ENCODE results near the gene RPRD1A.
"Not testable (repeated sequence)": the region's sequence is repeated elsewhere in the genome, so short reads cannot be mapped to it uniquely, and the experiment has no call there.

The RPRD1A gene

DNA sequence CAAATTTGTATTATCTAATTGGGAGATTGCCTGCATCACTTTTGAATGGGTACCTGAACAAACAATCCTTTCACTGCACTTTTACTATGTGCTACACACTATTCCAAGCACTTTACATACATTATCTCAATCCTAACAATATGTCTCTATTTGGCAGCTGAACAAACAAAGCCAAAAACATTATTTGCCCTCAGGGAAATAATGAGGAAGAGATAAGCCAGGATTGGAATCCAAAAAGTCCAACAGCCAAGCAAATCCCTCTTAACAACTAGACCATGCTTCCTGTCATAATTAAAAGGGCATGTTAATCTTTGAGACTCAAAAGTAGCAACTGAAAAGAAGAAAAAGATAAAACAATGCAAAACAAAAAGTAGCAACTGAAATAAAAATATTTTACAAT, 32.1 kb downstream of the RPRD1A start:
- Histone ChIP-seq H3K9ac (ENCODE audit: low read length in 2 of 2) (no peak overlapping the region), H3K36me3 (ENCODE audit: control insufficient read depth in 2 of 2, insufficient read depth in 2 of 2, low read length in 2 of 2) (no peaks in the 10 kb centered on the region), H3K27me3 (ENCODE audit: control insufficient read depth in 1 of 2, insufficient read depth in 2 of 2, low read length in 2 of 2) (no peaks in the 10 kb centered on the region), H3K4me3 (ENCODE audit: low read length in 2 of 2) (no peak overlapping the region), H3K4me1 (ENCODE audit: control insufficient read depth, insufficient read depth, low read length) (no peaks in the 10 kb centered on the region), H3K9me3 (ENCODE audit: control insufficient read depth in 2 of 2, low read length in 2 of 2) (no peaks in the 10 kb centered on the region), H3K27ac (ENCODE audit: low read length) (no peak overlapping the region)

DNA sequence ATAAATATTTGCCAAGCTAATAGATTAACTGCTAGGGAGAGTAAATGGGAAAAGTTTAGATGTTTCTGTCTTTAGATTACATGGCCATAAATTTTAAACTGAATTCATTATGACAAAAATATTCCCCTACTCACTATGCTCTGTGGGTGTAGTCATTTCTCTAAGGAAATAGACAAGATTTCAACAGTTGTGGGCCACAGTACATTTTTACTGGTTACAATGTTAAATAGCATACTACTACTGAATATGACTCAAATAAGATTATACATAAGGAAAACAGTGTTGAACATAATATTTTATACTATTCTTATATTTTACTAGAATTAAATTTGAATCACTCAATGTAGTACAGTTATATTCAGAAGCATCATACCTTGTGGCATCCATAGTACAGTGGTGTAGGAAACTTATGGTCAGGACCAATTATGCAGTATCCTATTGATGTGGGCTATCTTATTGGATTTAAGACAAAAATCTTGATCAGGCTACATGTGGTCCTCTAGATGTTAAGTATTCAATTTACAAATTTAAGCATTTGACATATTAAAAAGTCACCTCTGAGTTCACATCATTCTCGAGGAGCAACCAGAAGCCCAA, 33.0 kb downstream of the RPRD1A start:
- Histone ChIP-seq H3K36me3 (ENCODE audit: control insufficient read depth in 2 of 2, insufficient read depth in 2 of 2, low read length in 2 of 2) (no peaks in the 10 kb centered on the region), H3K4me1 (ENCODE audit: control insufficient read depth, insufficient read depth, low read length) (no peaks in the 10 kb centered on the region), H3K4me3 (ENCODE audit: low read length in 2 of 2) (no peak overlapping the region)

DNA sequence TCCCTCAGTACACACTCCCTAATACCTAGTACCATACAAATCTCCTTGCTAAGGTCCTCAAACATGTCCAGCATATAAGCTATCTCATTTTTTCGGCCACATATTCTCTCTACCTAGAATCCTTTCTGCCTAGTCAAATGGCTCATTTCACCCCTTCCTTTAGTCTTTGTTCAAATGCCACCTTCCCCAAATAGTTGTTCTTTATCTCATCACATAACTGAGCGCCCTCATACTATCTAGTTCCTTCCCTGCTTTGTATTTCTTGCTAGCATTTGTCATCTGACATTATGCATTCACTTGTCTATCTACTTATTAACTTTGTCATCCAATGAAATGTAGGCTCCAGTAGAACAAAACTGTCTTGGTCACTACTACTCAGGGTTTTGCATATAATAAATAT, 35.5 kb downstream of the RPRD1A start:
- Histone ChIP-seq H3K4me1 (ENCODE audit: control insufficient read depth, insufficient read depth, low read length) (no peaks in the 10 kb centered on the region), H3K27me3 (ENCODE audit: control insufficient read depth in 1 of 2, insufficient read depth in 2 of 2, low read length in 2 of 2) (no peaks in the 10 kb centered on the region), H3K9ac (ENCODE audit: low read length in 2 of 2) (no peak overlapping the region), H3K9me3 (ENCODE audit: control insufficient read depth in 2 of 2, low read length in 2 of 2) (no peaks in the 10 kb centered on the region), H3K4me3 (ENCODE audit: low read length in 2 of 2) (no peak overlapping the region), H3K27ac (ENCODE audit: low read length) (no peak overlapping the region), H3K36me3 (ENCODE audit: control insufficient read depth in 2 of 2, insufficient read depth in 2 of 2, low read length in 2 of 2) (peaks cover 0 to 6% of the 10 kb centered on the region in 2 donors)

More for the DNA sequence above, 33.0 kb downstream of the RPRD1A start:
- Histone ChIP-seq H3K9me3 (ENCODE audit: control insufficient read depth in 2 of 2, low read length in 2 of 2) (no peaks in the 10 kb centered on the region), H3K9ac (ENCODE audit: low read length in 2 of 2) (no peak overlapping the region), H3K27ac (ENCODE audit: low read length) (no peak overlapping the region), H3K27me3 (ENCODE audit: control insufficient read depth in 1 of 2, insufficient read depth in 2 of 2, low read length in 2 of 2) (no peaks in the 10 kb centered on the region)

DNA sequence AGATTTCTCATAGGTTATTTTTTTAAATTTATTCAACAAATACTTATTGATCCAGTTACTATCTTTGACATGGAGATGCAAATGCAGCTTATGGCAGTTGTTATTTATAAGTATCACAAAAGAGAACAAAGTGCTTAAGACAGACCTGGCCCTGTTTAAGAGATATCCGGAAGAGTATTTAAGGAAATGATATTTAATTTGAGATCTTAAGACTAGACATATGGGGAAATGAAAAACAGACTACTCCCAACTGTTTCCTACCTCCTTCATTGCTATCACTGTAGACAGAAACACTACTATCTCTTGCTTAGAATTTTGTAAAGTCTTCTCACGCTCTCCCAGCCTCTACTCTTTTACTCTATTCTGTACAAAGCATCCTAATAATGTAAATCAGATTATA, 36.0 kb downstream of the RPRD1A start:
- H3K9ac ChIP-seq (ENCODE audit: low read length in 2 of 2), result no peak overlapping the region
- peaks cover 0 to 8% of the 10 kb centered on the region in 2 donors for H3K36me3 ChIP-seq (ENCODE audit: control insufficient read depth in 2 of 2, insufficient read depth in 2 of 2, low read length in 2 of 2)
- H3K27ac ChIP-seq (ENCODE audit: low read length), result no peak overlapping the region
- no peaks in the 10 kb centered on the region for H3K9me3 ChIP-seq (ENCODE audit: control insufficient read depth in 2 of 2, low read length in 2 of 2)
- H3K27me3 ChIP-seq (ENCODE audit: control insufficient read depth in 1 of 2, insufficient read depth in 2 of 2, low read length in 2 of 2), result no peaks in the 10 kb centered on the region
- no peaks in the 10 kb centered on the region for H3K4me1 ChIP-seq (ENCODE audit: control insufficient read depth, insufficient read depth, low read length)
- H3K4me3 ChIP-seq (ENCODE audit: low read length in 2 of 2), result no peak overlapping the region

GRCh38 chr18:36028859-36029258, 38.5 kb downstream of the RPRD1A start:
- Histone ChIP-seq H3K4me3 (ENCODE audit: low read length in 2 of 2) (no peak overlapping the region), H3K9ac (ENCODE audit: low read length in 2 of 2) (no peak overlapping the region), H3K27ac (ENCODE audit: low read length) (no peak overlapping the region), H3K36me3 (ENCODE audit: control insufficient read depth in 2 of 2, insufficient read depth in 2 of 2, low read length in 2 of 2) (peaks cover 5 to 8% of the 10 kb centered on the region in 2 donors), H3K4me1 (ENCODE audit: control insufficient read depth, insufficient read depth, low read length) (no peaks in the 10 kb centered on the region), H3K9me3 (ENCODE audit: control insufficient read depth in 2 of 2, low read length in 2 of 2) (no peaks in the 10 kb centered on the region), H3K27me3 (ENCODE audit: control insufficient read depth in 1 of 2, insufficient read depth in 2 of 2, low read length in 2 of 2) (no peaks in the 10 kb centered on the region)

DNA sequence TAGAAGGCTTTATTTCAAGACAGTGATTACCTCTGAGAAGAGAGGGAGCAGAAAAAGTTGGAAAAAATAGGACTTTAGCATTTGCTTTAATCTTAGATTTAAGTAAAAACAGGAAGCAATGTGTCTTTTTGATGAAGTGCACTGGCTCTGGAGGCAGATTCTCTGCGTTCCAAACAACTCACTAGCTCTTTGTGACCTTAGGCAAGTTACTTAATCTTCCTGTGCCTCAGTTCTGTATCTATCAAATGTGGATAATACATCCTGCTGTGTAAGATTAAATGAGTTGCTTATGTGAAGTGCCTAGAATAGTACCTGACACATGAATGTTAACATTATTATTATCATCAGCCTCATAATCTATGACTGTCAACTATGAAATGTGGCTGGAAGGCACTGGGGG, 42.3 kb downstream of the RPRD1A start:
- Histone ChIP-seq H3K27me3 (ENCODE audit: control insufficient read depth in 1 of 2, insufficient read depth in 2 of 2, low read length in 2 of 2) (no peaks in the 10 kb centered on the region), H3K36me3 (ENCODE audit: control insufficient read depth in 2 of 2, insufficient read depth in 2 of 2, low read length in 2 of 2) (peaks cover 5 to 8% of the 10 kb centered on the region in 2 donors), H3K9me3 (ENCODE audit: control insufficient read depth in 2 of 2, low read length in 2 of 2) (no peaks in the 10 kb centered on the region), H3K4me3 (ENCODE audit: low read length in 2 of 2) (no peak overlapping the region), H3K27ac (ENCODE audit: low read length) (no peak overlapping the region), H3K4me1 (ENCODE audit: control insufficient read depth, insufficient read depth, low read length) (no peaks in the 10 kb centered on the region), H3K9ac (ENCODE audit: low read length in 2 of 2) (no peak overlapping the region)

DNA sequence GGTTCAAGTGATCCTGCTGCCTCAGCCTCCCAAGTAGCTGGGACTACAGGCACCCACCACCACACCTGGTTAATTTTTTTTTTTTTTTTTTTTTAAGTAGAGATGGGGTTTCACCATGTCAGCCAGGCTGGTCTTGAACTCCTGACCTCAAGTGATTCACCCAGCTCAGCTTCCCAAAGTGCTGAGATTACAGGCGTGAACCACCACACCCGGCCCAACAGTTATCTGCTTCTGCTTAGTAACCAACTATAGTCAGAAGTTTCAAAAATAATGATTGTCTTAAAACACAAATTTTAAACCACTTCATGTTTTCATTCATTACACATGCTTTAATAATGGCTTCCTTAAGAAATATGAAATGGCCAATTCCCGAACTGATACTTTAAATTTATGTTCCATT, 43.1 kb downstream of the RPRD1A start:
- H3K27me3 ChIP-seq (ENCODE audit: control insufficient read depth in 1 of 2, insufficient read depth in 2 of 2, low read length in 2 of 2); H3K9me3 ChIP-seq (ENCODE audit: control insufficient read depth in 2 of 2, low read length in 2 of 2); H3K4me3 ChIP-seq (ENCODE audit: low read length in 2 of 2); H3K9ac ChIP-seq (ENCODE audit: low read length in 2 of 2); H3K27ac ChIP-seq (ENCODE audit: low read length); H3K4me1 ChIP-seq (ENCODE audit: control insufficient read depth, insufficient read depth, low read length); H3K36me3 ChIP-seq (ENCODE audit: control insufficient read depth in 2 of 2, insufficient read depth in 2 of 2, low read length in 2 of 2): not testable (repeated sequence)

DNA sequence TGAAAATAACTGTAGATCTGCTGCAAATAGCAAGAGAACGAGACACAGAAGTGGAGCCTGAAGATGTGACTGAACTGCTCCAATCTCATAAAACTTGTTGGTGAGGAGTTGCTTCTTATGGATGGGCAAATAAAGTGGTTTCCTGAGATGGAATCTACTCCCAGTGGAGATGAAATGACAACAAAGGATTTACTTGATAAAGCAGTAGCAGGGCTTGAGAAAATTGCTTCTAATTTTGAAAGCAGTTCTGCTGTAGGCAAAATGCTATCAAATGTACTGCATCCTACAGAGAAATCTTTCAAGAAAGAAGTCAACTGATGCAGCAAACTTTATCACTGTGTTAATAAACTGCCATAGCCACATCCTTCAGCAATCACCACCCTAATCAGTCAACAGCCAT, 44.0 kb downstream of the RPRD1A start:
- Histone ChIP-seq H3K27me3 (ENCODE audit: control insufficient read depth in 1 of 2, insufficient read depth in 2 of 2, low read length in 2 of 2) (no peaks in the 10 kb centered on the region), H3K4me3 (ENCODE audit: low read length in 2 of 2) (no peak overlapping the region), H3K9ac (ENCODE audit: low read length in 2 of 2) (no peak overlapping the region), H3K36me3 (ENCODE audit: control insufficient read depth in 2 of 2, insufficient read depth in 2 of 2, low read length in 2 of 2) (peaks cover 3 to 5% of the 10 kb centered on the region in 2 donors), H3K4me1 (ENCODE audit: control insufficient read depth, insufficient read depth, low read length) (no peaks in the 10 kb centered on the region), H3K27ac (ENCODE audit: low read length) (no peak overlapping the region), H3K9me3 (ENCODE audit: control insufficient read depth in 2 of 2, low read length in 2 of 2) (no peaks in the 10 kb centered on the region)

GRCh38 chr18:36020174-36020711, 47.1 kb downstream of the RPRD1A start:
- Histone ChIP-seq H3K9ac (ENCODE audit: low read length in 2 of 2) (no peak overlapping the region), H3K27me3 (ENCODE audit: control insufficient read depth in 1 of 2, insufficient read depth in 2 of 2, low read length in 2 of 2) (no peaks in the 10 kb centered on the region), H3K4me1 (ENCODE audit: control insufficient read depth, insufficient read depth, low read length) (no peaks in the 10 kb centered on the region), H3K4me3 (ENCODE audit: low read length in 2 of 2) (no peak overlapping the region), H3K9me3 (ENCODE audit: control insufficient read depth in 2 of 2, low read length in 2 of 2) (no peaks in the 10 kb centered on the region), H3K36me3 (ENCODE audit: control insufficient read depth in 2 of 2, insufficient read depth in 2 of 2, low read length in 2 of 2) (no peaks in the 10 kb centered on the region), H3K27ac (ENCODE audit: low read length) (no peak overlapping the region)

GRCh38 chr18:36017232-36017631, 50.1 kb downstream of the RPRD1A start:
- Histone ChIP-seq H3K9ac (ENCODE audit: low read length in 2 of 2) (no peak overlapping the region), H3K36me3 (ENCODE audit: control insufficient read depth in 2 of 2, insufficient read depth in 2 of 2, low read length in 2 of 2) (no peaks in the 10 kb centered on the region), H3K27me3 (ENCODE audit: control insufficient read depth in 1 of 2, insufficient read depth in 2 of 2, low read length in 2 of 2) (no peaks in the 10 kb centered on the region), H3K27ac (ENCODE audit: low read length) (no peak overlapping the region), H3K4me1 (ENCODE audit: control insufficient read depth, insufficient read depth, low read length) (no peaks in the 10 kb centered on the region), H3K9me3 (ENCODE audit: control insufficient read depth in 2 of 2, low read length in 2 of 2) (no peaks in the 10 kb centered on the region), H3K4me3 (ENCODE audit: low read length in 2 of 2) (no peak overlapping the region)

DNA sequence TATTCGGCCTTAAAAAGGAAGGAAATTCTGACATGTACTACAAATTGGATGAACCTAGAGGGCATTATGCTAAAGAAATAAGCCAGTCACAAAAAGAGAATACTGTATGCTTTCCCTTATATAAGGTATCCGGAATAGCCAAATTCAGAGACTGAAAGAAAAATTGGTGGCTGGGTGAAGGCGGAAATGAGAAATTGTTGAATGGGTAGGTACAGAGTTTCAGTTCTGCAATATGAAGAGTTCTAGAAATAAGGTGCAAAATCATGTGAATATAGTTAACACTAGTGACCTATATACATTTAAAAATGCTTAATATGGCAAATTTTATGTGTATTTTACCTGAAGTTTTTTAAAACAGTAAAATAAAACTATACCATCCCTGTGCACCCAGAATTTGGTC, 51.7 kb downstream of the RPRD1A start:
- no peak overlapping the region for H3K4me3 ChIP-seq (ENCODE audit: low read length in 2 of 2)
- no peak overlapping the region for H3K27ac ChIP-seq (ENCODE audit: low read length)
- no peaks in the 10 kb centered on the region for H3K4me1 ChIP-seq (ENCODE audit: control insufficient read depth, insufficient read depth, low read length)
- H3K36me3 ChIP-seq (ENCODE audit: control insufficient read depth in 2 of 2, insufficient read depth in 2 of 2, low read length in 2 of 2), result no peaks in the 10 kb centered on the region
- H3K27me3 ChIP-seq (ENCODE audit: control insufficient read depth in 1 of 2, insufficient read depth in 2 of 2, low read length in 2 of 2), result no peaks in the 10 kb centered on the region
- H3K9me3 ChIP-seq (ENCODE audit: control insufficient read depth in 2 of 2, low read length in 2 of 2), result no peaks in the 10 kb centered on the region
- no peak overlapping the region for H3K9ac ChIP-seq (ENCODE audit: low read length in 2 of 2)
